MV-4-11 (cell line): ENCODE results near the gene PIP5K1B.
"Not testable (repeated sequence)": the region's sequence is repeated elsewhere in the genome, so short reads cannot be mapped to it uniquely, and the experiment has no call there.

Experiments used
- DNase-seq: peaks from one replicate; lab custom pipeline; 2025; lab: John Stamatoyannopoulos, UW

Gene PIP5K1B

DNA sequence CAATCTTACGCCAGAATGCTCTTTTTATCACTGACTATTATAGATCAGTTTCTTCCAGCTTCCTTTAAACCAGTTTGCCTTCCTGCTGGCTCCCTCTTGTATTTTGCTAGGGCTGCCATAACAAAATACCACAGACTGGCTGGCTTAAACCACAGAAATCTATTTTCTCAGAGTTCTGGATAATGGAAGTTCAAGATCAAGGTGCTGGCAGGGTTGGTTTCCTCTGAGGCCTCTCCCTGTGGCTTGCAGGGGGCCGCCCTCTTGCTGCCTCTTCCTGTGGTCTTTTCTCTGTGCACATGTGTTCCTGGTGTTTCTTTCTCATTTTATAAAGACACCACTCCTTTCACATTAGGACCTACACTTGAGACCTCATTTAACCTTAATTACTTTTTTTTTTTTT lies 323.7 kb downstream of the PIP5K1B start:
- peak; percentile 58 for DNase-seq

- no peak for DNase-seq
Observed at GRCh38 chr9:69029535-69029934, 324.5 kb downstream of the PIP5K1B start.

GRCh38 chr9:69030851-69031645 lies 326.0 kb downstream of the PIP5K1B start:
- no peak for DNase-seq

DNA sequence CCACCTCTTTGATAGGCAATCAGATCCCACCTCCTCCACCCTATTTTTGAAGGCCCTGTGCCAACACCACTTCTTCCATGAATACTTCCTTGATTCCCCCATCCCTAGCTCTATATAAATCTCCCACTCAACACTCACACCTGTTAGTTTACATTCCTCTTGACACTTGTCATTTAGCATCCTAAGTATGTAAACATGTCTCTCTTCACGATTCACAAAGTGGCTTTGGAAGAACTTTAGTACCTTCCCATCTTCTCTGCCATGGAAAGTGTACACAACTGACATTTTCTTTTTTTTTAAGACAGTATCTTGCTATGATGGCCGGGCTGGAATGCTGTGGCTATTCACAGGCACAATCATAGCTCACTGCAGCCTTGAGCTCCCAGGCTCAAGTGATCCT lies 329.0 kb downstream of the PIP5K1B start:
- DNase-seq, result no peak

DNA sequence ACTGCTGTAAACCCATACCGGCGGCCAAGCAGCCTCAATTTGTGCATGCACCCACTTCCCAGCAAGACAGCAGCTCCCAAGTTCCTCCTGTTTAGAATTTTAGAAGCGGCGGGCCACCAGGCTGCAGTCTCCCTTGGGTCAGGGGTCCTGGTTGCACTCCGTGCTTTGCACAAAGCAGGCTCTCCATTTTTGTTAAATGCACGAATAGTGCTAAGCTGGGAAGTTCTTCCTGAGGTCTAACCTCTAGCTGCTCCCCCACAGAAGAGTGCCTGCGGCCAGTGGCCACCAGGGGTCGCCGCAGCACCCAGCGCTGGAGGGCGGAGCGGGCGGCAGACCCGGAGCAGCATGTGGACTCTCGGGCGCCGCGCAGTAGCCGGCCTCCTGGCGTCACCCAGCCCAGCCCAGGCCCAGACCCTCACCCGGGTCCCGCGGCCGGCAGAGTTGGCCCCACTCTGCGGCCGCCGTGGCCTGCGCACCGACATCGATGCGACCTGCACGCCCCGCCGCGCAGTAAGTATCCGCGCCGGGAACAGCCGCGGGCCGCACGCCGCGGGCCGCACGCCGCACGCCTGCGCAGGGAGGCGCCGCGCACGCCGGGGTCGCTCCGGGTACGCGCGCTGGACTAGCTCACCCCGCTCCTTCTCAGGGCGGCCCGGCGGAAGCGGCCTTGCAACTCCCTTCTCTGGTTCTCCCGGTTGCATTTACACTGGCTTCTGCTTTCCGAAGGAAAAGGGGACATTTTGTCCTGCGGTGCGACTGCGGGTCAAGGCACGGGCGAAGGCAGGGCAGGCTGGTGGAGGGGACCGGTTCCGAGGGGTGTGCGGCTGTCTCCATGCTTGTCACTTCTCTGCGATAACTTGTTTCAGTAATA lies 330.6 kb downstream of the PIP5K1B start, which contains the start of gene FXN:
FXN (plus strand) TSS at position 315 of the 871 bp plus-strand sequence; CDS start at position 346, 31 bp downstream.
- DNase-seq, result peak; percentile 58

DNA sequence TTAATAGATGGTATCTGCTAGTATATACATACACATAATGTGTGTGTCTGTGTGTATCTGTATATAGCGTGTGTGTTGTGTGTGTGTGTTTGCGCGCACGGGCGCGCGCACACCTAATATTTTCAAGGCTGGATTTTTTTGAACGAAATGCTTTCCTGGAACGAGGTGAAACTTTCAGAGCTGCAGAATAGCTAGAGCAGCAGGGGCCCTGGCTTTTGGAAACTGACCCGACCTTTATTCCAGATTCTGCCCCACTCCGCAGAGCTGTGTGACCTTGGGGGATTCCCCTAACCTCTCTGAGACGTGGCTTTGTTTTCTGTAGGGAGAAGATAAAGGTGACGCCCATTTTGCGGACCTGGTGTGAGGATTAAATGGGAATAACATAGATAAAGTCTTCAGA lies 331.3 kb downstream of the PIP5K1B start:
- no peak for DNase-seq

GRCh38 chr9:69036799-69037198 lies 331.8 kb downstream of the PIP5K1B start:
- DNase-seq, result peak; percentile 21

DNA sequence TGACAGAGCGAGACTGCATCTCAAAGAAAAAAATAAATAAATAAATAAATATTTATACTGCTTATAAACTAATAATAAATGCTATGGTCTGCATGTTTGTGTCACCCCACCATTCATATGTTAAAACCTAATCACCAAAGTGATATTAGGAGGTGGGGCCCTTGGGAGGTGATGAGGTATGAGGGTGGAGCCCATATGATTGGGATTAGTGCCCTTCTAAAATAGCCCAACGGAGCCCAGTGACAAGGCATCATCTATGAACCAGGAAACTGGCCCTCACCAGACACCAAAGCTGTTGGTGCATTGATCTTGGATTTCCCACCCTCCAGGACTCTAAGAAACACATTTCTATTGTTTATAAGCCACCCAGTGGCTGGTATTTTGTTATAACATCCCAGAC lies 335.6 kb downstream of the PIP5K1B start:
- no peak for DNase-seq

GRCh38 chr9:69044240-69045219 lies 339.5 kb downstream of the PIP5K1B start:
- peak; percentile 29 for DNase-seq

DNA sequence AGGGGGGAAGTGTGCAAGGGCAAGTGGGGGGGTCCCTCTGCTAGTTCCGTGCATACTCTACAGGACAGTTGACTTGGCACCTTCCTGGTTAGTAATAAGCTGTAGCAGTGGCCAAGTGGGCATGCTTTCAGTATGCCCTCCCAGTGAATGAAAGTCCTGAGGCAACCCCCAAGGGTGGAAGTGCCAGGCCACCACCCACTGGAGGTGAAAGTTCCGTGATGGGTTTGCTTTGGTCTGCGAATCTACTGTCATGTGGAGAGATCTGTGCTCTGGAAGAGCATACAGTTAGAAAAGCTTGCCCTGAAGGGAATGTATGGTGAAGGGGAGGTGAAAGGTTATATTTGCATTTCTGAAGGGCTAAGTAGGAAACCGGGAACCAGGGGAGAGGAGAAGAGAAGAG lies 340.8 kb downstream of the PIP5K1B start:
- no peak for DNase-seq

DNA sequence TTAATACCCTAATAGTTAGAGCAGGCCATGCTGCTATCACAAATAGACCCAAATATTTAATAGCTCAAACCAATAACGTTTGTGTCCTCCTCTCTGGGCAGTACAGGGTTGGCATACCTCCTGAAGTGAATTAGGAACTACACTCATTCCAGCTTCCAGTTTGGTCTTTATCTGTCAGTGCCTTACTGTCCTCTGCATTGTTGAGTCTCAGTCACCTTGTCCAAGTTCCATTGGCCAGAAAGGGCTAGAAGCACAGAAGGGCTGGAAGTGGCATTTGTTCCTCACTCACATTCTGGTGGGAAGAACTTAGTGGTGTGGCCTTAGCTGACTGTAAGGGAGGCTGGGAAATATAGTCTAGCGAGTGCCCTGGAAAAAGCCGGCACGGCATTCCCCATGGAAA lies 341.7 kb downstream of the PIP5K1B start:
- no peak for DNase-seq

- DNase-seq, result peak; percentile 71
Observed at GRCh38 chr9:69047371-69047770, 342.3 kb downstream of the PIP5K1B start.

GRCh38 chr9:69049094-69049493 lies 344.1 kb downstream of the PIP5K1B start:
- DNase-seq, result no peak

- not testable (repeated sequence) for DNase-seq
Observed at GRCh38 chr9:69050936-69051335, 345.9 kb downstream of the PIP5K1B start.

- DNase-seq, result no peak
Observed at GRCh38 chr9:69054989-69055388, 349.9 kb downstream of the PIP5K1B start.

DNA sequence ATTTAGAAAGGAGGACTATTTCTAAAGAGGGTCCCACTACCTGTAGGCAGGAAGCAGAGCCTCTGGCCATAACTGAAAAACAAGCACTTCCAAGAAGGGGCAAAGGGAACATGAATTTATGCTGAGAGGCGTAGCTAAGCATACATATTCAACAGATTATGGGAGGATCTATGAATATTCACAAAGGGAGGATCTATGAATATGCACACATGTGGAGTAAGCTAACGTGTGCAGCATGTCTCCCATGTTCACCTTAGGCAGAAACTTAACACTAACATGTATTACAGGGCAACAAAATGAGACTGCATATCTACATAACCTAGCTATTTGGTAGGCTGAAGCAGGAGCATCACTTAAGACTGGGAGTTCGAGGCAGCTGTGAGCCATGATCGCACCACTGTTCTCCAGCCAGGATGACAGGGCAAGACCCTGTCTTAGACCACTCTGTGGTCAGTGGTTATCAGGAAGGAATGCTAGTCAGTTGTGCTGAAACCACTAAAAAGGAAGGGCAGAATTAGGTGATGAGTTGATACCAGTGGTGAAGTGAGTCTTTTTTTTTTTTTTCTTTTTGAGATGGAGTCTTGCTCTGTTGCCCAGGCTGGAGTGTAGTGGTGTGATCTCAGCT lies 351.3 kb downstream of the PIP5K1B start:
- peak; percentile 35 for DNase-seq

GRCh38 chr9:69058101-69058500 lies 353.1 kb downstream of the PIP5K1B start:
- DNase-seq, result no peak
